ENCODE results near the gene ZNF625.
"Not testable (repeated sequence)": the region's sequence is repeated elsewhere in the genome, so short reads cannot be mapped to it uniquely, and the experiment has no call there.

ZNF625 gene

GRCh38 chr19:12111943-12112637 lies 44.4 kb downstream of the ZNF625 start:
- TF ChIP-seq CTCF (conservative IDR thresholded peaks at IDR 0.05; ENCODE audit: low read depth, low read length): no peak
- no peak overlapping the region for H3K4me3 ChIP-seq (ENCODE audit: low read length)
- no peak for DNase-seq (ENCODE audit: low read depth)

- TF ChIP-seq CTCF (conservative IDR thresholded peaks at IDR 0.05; ENCODE audit: low read depth, low read length): no peak
- H3K4me3 ChIP-seq (ENCODE audit: low read length): no peak overlapping the region
- no peak for DNase-seq (ENCODE audit: low read depth)
These were observed 45.4 kb downstream of the ZNF625 start for GRCh38 chr19:12111176-12111575.

GRCh38 chr19:12103909-12104308 lies 52.6 kb downstream of the ZNF625 start:
- DNase-seq (ENCODE audit: low read depth); H3K4me3 ChIP-seq (ENCODE audit: low read length): not testable (repeated sequence)

- H3K4me3 ChIP-seq (ENCODE audit: low read length): no peak overlapping the region
- no peak for TF ChIP-seq CTCF (conservative IDR thresholded peaks at IDR 0.05; ENCODE audit: low read depth, low read length)
- DNase-seq (ENCODE audit: low read depth): no peak
These were observed 58.5 kb downstream of the ZNF625 start for GRCh38 chr19:12098040-12098439.

GRCh38 chr19:12095111-12095790 lies 61.3 kb downstream of the ZNF625 start:
- DNase-seq (ENCODE audit: low read depth): no peak
- TF ChIP-seq CTCF (conservative IDR thresholded peaks at IDR 0.05; ENCODE audit: low read depth, low read length): no peak
- H3K4me3 ChIP-seq (ENCODE audit: low read length): no peak overlapping the region

All from retinal pigment epithelial cell (primary cell).